HT-29 (cell line): Measurements from ENCODE around the gene MAB21L4. TPM values are rescaled to one million over a fixed set of nuclear protein-coding genes. Genes with fewer than 3 reads are reported as not detected.
A peak's percentile ranks its signal among the peaks of the same experiment; 100 is the strongest.

ENCODE experiments used
- DNase-seq: peaks from one replicate; pipeline ENCODE4 v3.0.0-alpha.2; 2015; ENCODE audit warnings: low spot score
- total RNA-seq: library from RNA; depleted of rRNA; stranded (reverse); fragments of >200 nt; shearing (Covaris generic); gene quantifications from 2 replicates; pipeline ENCODE4 v1.2.3, GENCODE V29; 2014

MAB21L4 gene
- total RNA-seq, 1 experiment from 2014 or later, result 20.7 TPM

GRCh38 chr2:240881913-240882312, 14.0 kb downstream of the MAB21L4 start:
- no peak for DNase-seq

DNA sequence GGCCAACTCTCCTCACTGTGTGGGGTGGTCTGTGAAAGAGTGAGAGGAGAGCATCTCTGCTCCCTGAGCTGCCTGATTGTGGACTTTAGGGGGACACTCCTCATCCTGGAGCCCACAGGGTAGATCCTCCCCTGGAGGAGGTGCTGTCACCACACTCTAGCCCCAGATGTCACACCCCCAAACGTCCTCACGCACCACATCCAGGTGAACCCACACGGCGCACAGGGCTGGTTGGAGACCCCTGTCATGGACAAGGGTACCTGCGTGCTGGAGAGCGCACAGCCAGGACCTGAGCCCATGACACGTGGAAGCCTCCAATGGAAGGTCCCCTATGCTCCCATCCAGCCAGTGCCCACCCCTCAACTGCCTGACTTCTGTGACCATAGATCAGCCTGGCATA, 16.9 kb downstream of the MAB21L4 start:
- DNase-seq, result no peak

- no peak for DNase-seq
These were observed 17.5 kb downstream of the MAB21L4 start for GRCh38 chr2:240878341-240878936.

GRCh38 chr2:240877460-240878340, 18.3 kb downstream of the MAB21L4 start:
- DNase-seq, result no peak

- DNase-seq, result peak; percentile 61
These were observed 19.3 kb downstream of the MAB21L4 start for GRCh38 chr2:240876475-240877251.

- DNase-seq, result no peak
These were observed 19.9 kb downstream of the MAB21L4 start for GRCh38 chr2:240876035-240876474.

- no peak for DNase-seq
These were observed 20.5 kb downstream of the MAB21L4 start for GRCh38 chr2:240875228-240876034.

GRCh38 chr2:240874715-240875227, 21.2 kb downstream of the MAB21L4 start:
- DNase-seq, result no peak

GRCh38 chr2:240873805-240874714, 21.9 kb downstream of the MAB21L4 start:
- DNase-seq, result peak; percentile 62

DNA sequence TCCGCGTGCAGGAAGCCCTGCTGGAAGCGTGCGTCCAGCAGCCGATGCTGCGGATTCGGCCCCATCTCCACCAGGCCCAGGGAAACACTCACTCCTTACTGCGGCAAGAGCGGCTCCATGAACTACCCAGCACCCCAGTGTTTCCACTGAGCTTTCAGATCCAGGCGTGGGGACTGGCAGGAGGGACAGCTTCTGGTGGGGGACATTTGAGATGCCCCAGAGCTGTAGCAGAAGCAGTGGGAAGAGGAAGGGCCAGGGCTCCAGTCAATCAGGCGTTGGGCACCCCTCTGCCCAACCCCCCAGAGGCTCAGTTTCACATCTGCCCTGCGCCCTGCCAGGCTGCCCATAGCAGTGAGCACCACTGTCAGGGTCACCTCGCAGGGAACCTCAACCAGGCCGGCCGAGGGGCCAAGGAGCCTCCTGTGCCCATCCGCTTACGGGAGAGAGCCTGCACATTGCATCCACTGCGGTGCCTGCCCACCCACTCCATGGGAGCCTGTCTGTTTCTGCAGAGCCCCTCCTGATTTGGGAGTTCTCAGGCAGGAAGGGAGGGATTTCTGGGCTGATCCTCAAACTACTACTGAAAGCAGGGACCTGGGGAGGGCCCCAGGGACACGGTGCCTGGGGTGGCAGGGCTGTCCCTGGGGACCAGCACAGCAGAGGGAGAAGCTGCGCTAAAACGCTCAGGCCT, 22.7 kb downstream of the MAB21L4 start:
- DNase-seq, result no peak

DNA sequence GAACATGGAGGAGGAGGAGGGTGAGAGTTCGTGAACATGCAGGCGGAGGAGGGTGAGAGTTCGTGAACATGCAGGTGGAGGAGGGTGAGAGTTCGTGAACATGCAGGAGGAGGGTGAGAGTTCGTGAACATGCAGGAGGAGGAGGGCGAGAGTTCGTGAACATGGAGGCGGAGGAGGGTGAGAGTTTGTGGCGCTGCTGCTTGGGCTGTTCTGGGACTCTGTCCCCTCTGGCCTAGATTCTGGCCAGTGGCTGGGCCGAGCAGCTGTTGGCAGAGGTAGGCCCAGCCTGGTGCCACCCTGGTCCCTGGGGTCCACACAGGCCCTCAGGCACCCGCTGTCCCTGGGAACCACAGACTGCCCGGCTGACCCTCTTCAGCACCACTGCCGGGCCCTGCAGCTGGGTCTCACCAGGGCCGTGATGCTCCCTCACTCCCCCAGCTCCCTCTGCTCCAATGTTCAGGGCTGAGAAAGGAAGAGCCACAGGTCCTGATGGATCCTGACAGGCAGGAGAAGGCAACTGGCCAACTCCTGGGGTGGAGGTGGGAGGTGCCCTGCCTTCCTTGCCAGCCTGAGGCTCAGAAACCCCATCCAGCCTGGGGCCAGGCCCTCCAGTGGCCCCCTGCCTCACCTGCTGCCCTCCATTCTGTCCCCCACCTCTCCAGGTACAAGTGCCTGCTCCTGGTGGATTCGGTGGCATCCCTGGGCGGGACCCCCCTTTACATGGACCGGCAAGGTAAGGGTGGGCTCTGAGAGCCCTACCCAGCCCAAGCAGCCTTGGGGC, 23.4 kb downstream of the MAB21L4 start:
- DNase-seq, result no peak

- DNase-seq, result no peak
These were observed 24.6 kb downstream of the MAB21L4 start for GRCh38 chr2:240871071-240871958.

DNA sequence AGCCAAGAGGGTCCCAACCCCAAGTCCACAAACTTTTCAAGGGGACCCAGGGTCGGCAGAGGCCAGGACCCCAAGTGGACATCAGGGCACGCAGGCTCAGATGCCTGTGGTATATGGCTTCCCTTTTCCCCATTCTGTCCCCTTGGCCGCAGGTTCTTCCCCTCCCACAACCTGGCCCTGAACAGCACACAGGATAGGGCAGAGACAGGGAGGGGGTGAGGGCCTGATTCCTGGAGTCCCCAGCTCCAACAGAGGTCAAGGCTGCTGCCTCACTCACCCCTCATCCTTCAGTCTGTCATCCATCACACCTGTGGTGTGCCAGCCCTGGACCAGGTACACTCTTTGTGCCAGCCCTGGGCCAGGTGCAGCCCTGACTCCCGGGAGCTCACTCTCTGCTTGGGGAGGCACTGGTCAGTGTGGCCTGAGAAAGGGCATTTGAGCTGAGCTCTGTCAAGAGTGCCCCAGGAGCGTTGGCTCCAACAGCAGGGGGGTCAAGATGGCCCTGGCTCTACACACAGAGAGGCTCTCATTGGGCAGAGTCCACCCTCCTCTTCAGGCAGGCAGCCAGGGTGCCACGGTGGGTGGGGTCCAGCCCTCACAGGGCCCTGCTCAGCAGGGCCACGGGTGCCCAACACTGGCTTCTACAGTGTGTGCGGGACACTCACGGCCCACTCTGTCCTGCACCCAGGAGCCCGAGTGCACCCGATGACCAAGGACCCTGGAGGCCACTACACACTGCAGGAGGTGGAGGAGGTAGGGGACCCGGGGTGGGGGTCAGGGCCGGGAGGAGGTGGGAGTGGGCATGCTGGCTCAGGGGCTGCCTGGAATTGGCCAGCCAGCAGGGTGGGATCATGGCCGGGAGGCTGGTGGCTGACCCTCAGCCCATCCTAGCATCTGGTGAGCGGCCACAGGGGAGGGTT, 25.7 kb downstream of the MAB21L4 start:
- no peak for DNase-seq

DNA sequence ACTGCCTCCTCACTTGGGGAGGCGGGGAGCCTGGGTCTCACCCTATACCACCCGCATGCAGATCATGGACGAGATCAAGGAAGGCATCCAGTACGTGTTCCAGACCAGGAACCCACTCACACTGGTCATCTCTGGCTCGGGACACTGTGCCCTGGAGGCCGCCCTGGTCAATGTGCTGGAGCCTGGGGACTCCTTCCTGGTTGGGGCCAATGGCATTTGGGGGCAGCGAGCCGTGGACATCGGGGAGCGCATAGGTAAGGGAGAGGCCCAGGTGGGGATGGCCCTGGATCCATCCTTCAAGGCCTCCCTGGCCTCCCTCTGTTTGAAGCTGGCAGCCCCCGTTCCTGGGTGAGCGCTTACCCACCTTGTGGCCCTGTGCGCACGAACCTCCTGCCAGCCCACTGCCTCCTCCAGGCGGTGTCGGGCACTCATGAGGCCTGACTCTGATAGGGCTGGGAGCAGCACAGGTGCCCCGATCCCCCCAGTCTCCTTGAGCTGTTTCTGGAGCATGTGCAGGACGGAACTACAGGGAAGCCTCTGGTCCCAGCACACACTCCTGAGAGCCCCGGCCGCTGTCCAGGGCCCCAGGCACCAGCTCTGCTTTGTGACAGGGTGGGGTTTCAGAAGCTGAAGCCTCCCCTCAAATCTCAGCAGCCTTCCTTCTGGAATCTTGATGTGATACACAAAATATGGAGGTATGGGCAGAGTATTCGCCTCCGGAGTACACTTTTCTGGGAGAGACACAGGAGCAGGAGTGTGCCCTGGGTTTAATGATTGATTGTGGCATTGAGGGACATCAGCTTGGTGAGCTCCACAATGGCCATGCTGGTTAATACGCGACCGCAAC, 26.6 kb downstream of the MAB21L4 start:
- no peak for DNase-seq

DNA sequence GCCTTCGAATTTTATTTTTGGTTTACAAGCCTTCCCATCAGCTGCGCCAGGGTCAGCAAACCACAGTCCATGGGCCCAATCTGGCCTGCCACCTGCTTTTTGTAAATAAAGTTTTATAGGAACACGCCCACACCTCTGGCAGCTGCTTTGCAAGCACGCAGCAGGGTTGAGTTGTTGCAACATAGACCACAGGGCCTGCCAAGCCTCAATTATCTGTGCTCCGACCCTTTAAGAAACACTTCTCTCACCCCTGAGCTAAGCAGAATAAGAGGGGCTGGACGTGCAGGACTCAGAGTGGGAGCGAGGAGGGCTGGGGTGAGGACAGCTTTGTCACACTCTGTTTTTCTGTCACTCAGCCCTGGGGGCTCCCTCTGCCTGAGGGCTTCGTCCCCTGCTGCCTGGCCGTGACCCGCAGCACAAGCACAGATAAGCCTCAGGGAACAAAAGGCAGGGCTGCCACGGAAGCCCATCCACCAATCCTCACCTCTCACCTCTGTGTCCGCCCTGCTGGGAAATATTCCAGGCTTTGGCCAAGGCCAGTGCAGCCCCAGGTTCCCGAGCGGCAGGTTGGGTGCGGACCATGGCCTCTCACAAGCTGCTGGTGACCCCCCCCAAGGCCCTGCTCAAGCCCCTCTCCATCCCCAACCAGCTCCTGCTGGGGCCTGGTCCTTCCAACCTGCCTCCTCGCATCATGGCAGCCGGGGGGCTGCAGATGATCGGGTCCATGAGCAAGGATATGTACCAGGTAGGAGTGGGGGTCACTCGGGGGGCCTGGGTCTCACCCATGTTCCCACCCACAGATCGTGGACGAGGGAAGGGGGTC, 27.5 kb downstream of the MAB21L4 start, which contains the start of gene AGXT:
Gene AGXT, plus strand, starts transcription at position 539 of the 823 bp plus-strand sequence. Its CDS starts 42 bp downstream, at position 581.
- DNase-seq, result peak; percentile 12
